Hepatocyte (in vitro differentiated cells): ENCODE measurements around the gene PRMT3.

ENCODE experiments used
- CTCF ChIP-seq: fragments of 200-600 bp; sonication (generic); IDR thresholded peaks from 2 replicates; pipeline ENCODE4 v1.5.1; 2016; ENCODE audit warnings: antibody characterized with exemption, mild to moderate bottlenecking; ENCODE audit not compliant: poor library complexity
- EZH2 ChIP-seq: fragments of 200-600 bp; sonication (generic); IDR thresholded peaks from 2 replicates; pipeline ENCODE4 v1.6.1; 2016; ENCODE audit warnings: antibody characterized with exemption, mild to moderate bottlenecking, borderline replicate concordance
- EZH2phosphoT487 ChIP-seq: fragments of 200-600 bp; sonication (generic); IDR thresholded peaks from one replicate; pipeline ENCODE4 v1.6.1; 2018; ENCODE audit warnings: antibody characterized with exemption, mild to moderate bottlenecking, low read depth, moderate library complexity; ENCODE audit not compliant: unreplicated experiment, severe bottlenecking

GRCh38 chr11:20530942-20531703, 143.6 kb downstream of the PRMT3 start:
- no peak for TF ChIP-seq EZH2
- TF ChIP-seq EZH2phosphoT487: no peak
- TF ChIP-seq CTCF: no peak
